Eye (tissue), 1 donor: ENCODE measurements around the gene TMEM41A.
"Not testable (repeated sequence)": the region's sequence is repeated elsewhere in the genome, so short reads cannot be mapped to it uniquely, and the experiment has no call there.

ENCODE experiments used
- DNase-seq: peaks from one replicate; pipeline ENCODE4 v3.0.0-alpha.2; 2015

TMEM41A gene

DNA sequence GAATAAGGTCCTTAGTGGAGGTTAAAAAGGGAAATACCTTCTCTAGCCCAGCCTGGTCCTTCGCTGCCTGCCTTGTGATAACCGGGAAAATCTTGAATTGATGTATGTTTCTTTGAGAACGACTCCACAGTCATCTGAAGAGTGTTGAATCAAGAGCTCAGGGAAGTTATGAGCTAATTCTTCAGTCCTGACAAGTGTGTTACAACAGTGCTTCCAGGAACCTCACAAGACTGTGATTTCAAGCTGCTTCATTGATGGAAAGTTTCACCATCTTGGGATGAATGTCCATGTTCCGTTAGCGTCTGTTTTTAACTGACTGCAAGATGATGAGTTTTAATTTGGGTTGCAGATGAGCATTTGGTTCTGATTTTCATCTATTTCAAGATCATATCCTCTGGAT is 12.4 kb downstream of the TMEM41A start:
- DNase-seq: no peak

DNA sequence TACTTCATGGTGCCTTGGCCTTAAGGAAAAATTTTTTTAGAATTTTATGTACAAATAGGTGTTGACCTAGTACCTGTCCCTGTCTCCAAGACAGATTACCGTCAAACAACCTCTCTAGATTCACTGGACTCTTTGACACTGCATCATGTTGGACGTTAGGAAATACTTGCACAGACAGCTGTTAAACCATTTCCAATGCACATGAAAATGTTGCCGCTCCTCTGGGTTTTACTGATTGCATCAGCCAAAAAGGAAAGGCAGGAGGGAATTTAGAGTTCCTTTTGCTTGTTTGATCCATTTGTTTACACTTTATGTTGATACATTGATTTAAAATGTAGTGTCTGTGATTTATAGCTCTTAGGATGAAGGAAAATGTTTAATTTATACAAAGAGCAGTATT is 14.5 kb downstream of the TMEM41A start:
- DNase-seq: no peak

DNA sequence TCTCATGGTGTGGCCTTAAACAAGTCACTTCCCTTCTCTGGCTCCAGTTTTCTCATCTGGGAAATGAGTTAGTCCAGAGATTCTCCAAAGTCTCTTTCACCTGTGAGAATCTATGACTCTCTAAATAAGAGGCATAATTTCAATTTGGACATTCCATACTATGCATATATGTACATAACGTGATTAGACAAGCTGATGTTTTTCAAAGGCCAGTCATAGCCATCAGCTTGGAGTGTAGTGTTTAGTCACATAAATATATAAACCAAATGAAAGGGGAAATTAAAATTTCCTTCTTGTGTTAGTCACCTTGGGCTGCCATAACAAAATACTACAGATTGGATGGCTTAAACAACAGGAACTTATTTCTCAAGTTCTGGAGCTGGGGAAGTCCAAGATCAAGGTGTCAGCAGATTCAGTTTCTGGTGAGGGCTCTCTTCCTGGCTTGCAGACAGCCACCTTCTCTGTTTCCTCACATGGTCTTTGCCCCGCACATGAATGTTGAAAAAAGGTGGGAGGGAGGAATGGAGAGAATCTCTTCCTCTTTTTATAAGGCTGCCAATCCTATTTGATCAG is 19.4 kb downstream of the TMEM41A start:
- no peak for DNase-seq

DNA sequence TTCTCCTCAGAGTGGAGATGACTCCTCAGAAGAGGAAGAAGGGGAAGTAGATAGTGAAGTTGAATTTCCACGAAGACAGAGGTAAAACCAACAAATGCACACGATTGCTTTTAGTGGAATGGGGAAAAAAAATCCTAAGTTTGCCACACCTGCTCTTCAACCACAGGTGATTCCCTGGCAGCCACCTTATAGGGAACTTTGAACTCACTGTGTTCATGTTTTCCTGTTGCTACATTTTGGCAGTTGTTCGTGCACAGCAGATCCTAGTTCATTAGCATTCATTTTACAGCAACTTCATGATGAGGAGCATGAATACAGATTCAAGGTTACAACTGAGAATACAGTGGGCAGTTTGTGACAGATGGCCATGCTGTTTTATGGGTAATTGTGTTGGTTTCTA is 21.5 kb downstream of the TMEM41A start:
- no peak for DNase-seq

DNA sequence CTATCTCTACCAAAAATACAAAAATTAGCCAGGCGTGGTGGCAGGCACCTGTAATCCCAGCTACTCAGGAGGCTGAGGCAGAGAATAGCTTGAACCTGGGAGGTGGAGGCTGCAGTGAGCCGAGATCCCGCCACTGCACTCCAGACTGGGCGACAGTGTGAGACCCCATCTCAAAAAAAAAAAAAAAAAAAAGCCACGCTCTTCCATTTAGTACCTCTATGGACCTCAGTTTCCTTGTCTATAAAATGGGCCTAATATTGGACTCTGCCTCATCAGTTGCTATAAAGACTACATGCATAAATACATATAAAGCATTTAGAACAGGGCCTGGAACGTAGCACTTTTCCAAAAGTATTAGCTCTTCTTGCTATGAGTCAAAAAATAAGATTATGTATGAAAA is 23.9 kb downstream of the TMEM41A start:
- not testable (repeated sequence) for DNase-seq

DNA sequence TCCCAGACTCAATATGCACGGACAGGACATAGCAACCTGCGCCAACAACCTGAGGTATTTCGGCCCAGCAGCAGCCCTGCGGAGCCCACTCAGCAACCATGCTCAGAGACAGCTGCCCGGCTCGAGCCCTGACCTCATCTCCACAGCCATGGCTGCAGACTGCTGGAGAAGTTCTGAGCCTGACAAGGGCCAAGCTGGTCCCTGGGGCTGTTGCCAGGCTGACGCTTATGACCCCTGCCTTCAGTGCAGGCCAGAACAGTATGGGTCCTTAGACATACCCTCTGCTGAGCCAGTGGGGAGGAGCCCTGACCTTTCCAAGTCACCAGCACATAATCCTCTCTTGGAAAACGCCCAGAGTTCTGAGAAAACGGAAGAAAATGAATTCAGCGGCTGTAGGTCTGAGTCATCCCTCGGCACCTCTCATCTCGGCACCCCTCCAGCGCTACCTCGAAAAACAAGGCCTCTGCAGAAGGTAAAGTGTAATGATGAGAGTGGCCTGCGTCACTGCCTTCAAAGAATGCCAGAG is 25.5 kb downstream of the TMEM41A start:
- DNase-seq: no peak

DNA sequence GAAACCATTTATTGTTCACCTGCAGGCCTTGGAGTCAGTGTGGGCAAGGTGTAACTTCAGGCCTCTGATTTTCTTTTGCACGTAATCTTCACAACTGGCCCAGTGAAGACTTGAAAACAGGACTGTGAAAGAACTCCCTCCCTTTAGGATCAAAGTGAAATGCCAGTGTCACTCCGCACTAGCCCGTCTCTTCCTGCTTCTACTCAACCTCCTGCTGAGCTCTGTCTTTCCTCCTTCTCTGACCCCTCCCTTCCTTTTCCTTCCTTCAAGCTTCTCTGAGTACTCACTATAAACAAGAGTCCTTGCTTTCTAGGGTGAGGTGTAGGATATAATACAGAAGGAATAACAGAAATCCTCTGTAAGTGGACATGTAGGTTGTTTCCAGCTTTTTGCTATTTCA is 28.5 kb downstream of the TMEM41A start:
- DNase-seq: no peak

DNA sequence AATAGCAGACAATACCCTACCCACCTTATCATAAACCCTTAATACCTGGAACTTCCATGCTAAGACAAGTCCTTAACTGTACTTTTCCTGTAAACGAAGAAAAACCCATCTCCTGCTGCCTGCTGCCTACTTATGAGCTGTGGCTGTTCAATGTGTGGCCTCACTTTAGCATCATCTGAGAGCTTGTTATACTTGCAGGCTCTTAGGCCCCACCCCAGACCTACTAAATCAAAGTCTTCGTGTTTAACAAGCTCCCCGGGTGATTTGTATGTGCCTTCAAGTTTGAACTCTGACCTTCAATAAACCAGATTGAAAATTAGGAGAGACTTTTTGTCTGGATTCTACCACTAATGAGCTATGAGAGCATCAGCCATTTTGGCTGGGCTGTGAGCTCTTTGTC is 29.3 kb downstream of the TMEM41A start:
- no peak for DNase-seq

DNA sequence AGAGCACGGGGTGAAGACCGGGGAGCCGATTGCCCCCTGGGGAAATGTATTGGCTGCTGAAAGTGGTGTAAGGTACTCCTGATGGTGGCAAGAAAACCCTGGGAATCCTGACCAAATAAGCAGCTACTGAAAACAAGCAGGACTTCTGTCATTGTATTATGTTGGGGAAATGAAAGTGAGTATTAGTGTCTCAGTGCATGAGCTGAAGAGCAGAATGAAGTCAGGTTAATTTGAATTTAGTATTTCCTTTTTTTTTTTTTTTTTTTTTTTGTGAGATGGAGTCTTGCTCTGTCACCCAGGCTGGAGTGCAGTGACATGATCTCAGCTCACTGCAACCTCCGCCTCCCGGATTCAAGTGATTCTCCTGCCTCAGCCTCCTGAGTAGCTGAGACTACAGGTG is 32.7 kb downstream of the TMEM41A start:
- not testable (repeated sequence) for DNase-seq

DNA sequence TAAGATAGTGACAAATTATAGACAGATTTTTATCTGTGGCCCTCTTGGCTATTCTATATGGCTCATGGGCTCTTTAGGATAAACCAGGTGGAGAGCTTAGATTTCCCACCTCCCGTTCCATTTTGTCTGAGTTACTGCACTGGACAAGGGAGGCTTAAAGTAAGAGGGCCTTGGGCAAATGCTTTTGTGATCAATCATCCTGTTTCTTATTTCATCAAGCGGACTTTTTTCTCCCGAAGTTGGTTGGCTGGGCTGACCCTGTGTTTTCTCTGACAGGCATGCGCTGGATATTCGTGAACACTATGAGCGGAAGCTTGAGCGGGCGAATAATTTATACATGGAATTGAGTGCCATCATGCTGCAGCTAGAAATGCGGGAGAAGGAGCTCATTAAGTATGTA is 33.4 kb downstream of the TMEM41A start:
- DNase-seq: no peak

DNA sequence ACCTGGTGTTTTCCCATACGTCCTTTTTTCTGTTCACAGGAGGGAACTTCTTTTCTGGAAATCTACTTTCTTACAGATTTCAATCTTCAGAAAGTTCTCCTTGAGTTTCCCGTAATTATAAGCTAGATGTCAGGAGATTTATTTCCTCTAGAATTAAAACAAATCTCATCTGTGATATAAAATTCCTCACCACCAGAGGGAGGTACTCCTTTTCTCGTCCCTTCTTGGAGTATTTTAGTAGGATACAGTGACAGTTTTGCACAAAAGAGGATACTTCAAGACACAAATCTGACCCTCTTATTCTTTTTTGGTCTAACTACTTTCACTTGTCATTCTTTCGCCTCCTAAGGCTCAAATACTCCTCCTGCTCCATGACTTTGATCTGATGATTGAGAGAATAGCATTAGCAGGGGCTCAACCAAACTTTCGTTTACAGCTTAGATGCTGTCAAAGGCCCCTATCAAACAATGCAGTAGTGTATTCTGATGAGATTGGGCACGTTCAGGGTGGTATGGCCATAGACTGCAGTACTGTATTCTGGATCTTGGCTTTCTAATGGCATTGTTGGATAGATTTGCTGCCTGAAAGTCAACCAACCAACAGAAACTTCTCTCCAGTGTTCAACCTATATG is 38.0 kb downstream of the TMEM41A start:
- peak; percentile 5 for DNase-seq

DNA sequence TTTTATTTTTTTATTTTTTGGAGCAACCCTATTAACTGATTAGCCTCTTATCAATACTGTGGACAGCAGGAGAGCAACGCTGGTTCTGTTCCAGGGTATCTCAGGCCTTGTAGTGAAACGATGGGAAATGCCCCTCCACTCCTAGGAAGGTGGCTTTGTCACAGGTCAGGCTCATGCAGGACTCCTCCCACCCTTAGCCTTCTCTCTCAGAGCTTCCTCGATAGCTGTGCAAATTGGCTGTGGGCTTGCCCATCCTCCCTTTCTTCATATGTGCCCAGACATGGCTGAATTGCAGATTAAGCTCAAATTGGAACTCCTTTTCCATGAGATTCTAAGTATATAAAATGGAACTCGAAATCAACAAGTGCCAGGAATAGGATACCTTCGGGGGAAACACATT is 38.5 kb downstream of the TMEM41A start:
- DNase-seq: no peak

DNA sequence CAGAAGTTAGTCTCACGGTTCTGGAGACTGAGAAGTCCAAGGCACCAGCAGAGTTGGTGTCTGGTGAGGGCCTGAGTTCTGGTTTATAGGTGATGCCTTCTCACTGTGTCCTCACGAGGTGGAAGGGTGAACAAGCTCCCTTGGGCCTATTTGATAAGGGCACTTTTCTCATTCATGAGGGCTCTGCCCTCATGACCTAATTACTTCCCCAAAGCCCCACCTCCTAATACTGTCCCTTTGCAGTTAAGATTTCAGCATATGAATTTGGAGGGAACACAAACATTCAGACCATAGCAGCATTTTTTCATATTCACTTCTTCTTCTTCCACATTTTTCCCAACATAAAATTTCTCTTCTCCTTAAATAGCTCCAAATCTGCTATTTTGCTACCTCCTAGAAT is 41.5 kb downstream of the TMEM41A start:
- DNase-seq: no peak

DNA sequence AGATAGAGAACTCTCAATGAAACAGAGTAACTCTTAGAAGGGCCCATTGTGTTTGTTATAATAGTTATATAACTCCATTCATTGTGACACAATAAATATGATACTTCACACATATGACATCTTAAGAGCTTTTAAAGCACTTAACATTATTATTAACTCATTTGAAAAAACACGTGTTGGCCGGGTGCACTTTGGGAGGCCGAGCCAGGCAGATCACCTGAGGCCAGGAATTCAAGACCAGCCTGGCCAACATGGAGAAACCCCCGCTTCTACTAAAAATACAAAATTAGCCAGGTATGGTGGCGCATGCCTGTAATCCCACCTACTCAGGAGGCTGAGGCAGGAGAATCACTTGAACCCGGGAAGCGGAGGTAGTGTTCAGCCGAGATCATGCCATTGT is 47.4 kb downstream of the TMEM41A start:
- DNase-seq: not testable (repeated sequence)

DNA sequence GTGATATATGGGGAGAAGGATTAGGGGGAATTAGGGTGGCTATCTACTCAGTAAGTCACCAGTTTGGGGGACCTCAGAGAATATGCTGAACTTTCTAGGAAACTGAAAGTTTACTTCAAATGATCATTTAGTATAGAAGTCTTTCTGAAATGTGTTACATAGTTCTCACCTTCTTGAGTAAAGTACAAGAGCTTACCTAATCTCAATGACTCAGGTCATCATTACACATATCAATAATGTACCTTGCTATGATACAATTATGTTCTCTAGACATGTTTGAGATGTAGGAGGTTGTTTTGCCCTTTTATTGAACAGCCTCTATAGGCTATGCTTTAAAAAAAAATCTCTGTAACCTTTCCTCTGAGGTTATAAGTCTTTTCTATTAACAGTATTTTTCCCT is 50.7 kb downstream of the TMEM41A start:
- DNase-seq: no peak

DNA sequence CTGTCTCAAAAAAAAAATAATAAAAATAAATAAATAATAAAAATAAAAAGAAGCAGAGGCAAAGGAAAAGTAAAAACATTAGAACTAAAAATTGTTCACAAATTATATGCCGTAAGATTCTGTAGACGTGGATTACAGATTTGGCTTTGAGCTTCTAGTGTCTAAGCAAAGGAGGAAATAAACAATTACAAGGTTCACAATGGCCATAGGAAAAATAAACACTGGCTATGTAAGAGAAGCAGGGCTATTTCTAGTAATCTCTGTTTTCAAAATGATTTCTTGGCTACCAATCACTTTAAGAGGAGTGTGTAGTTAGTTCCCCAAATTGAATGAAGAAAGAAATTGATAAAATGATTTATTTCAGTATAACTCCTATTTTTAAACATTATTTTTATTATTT is 54.5 kb downstream of the TMEM41A start:
- DNase-seq: no peak

DNA sequence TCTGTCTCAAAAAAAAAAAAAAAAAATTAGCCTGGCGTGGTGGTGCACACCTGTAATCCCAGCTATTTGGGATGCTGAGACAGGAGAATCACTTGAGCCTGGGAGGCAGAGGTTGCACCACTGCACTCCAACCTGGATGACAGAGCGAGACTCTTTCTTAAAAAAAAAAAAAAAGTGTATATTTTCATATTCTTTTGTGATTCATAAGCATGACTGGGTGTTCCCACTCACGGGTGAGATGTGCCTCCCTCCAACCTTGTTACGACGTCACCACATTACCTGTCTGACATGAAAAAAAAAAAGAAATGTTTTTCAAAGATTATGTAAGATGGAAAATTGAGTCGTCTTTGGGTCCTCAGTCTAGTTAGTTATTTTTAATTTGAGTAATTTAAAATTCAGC is 56.8 kb downstream of the TMEM41A start:
- no peak for DNase-seq

DNA sequence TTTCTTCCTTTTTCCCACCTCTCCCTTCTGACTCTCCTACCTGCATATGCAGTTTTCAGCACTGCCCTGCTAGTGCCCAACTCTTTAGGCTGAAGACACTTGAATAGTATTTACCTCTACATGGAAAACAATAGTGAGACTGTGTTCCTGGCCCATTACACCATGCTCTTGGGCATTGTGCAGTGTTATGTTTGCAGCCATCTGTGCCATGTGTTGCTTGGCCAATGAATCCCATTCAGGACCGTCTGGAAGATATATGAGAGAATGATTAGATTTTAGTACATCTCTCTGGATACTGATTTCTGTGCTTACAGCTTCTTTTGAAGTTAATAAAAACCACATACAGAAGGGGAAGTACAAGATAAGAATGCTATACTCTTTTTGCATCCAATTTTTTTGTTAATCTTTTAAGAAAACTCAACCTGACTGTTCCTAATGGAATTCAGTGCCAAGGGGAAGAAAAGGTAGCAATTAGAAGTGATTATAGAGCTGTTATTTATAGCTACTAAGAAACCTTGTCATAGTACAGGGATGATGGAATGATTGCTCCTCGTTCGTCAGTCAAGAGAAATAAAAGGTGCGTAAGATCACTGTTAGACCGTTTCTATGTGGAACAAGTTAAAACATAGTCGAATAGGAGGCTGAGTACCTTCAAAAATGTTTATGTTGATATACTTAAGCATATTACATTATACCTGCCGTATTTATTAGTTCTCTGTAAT is 58.9 kb downstream of the TMEM41A start:
- no peak for DNase-seq
